GM23338 (cell line): ENCODE data around the gene KLHL28. TPM values are rescaled to one million over a fixed set of nuclear protein-coding genes. Genes with fewer than 3 reads are reported as not detected.

ENCODE experiments used
- ATAC-seq: fragments of 200-7000 bp; cut with Tn5 transposase; 3 replicates; pipeline ENCODE4 v1.9.1; 2020
- DNase-seq: peaks from one replicate; pipeline ENCODE4 v3.0.0-alpha.2; 2015; ENCODE audit warnings: low spot score
- H2AFZ ChIP-seq: fragments of 200-600 bp; sonication (generic); 2 replicates; pipeline ENCODE4 v1.8.0; 2016; ENCODE audit warnings: antibody characterized with exemption, mild to moderate bottlenecking, moderate library complexity
- H3F3A ChIP-seq: fragments of 200-600 bp; sonication (generic); replicated peaks from 2 replicates; pipeline ENCODE4 v1.8.0; 2017; ENCODE audit warnings: antibody characterized with exemption, mixed run types, low read depth
- H3K27ac ChIP-seq: fragments of 200-600 bp; sonication (generic); 2 replicates; pipeline ENCODE4 v1.6.1; 2016; ENCODE audit warnings: low read depth
- H3K27me3 ChIP-seq: fragments of 200-600 bp; sonication (generic); 2 replicates; pipeline ENCODE4 v1.8.0; 2016; ENCODE audit warnings: mild to moderate bottlenecking, mixed run types, moderate library complexity; ENCODE audit not compliant: insufficient read depth
- H3K36me3 ChIP-seq: fragments of 200-600 bp; sonication (generic); 2 replicates; pipeline ENCODE4 v1.8.0; 2016; ENCODE audit warnings: mild to moderate bottlenecking; ENCODE audit not compliant: insufficient read depth
- H3K4me1 ChIP-seq: fragments of 200-600 bp; sonication (generic); 2 replicates; pipeline ENCODE4 v1.8.0; 2016; ENCODE audit warnings: mild to moderate bottlenecking, moderate library complexity; ENCODE audit not compliant: insufficient read depth
- H3K4me2 ChIP-seq: fragments of 200-600 bp; sonication (generic); 2 replicates; pipeline ENCODE4 v1.7.1; 2017; ENCODE audit warnings: mixed run types
- H3K4me3 ChIP-seq: fragments of 200-600 bp; sonication (generic); 2 replicates; pipeline ENCODE4 v1.6.1; 2016; ENCODE audit warnings: mixed run types
- H3K79me2 ChIP-seq: fragments of 200-600 bp; sonication (generic); replicated peaks from 2 replicates; pipeline ENCODE4 v1.8.0; 2017; ENCODE audit warnings: mild to moderate bottlenecking; ENCODE audit not compliant: insufficient read depth
- H3K9me2 ChIP-seq: fragments of 200-600 bp; sonication (generic); 2 replicates; pipeline ENCODE4 v1.8.0; 2017; ENCODE audit not compliant: insufficient read depth
- H4K20me1 ChIP-seq: fragments of 200-600 bp; sonication (generic); replicated peaks from 2 replicates; pipeline ENCODE4 v1.8.0; 2017; ENCODE audit warnings: mild to moderate bottlenecking; ENCODE audit not compliant: insufficient read depth
- H3K27ac Mint-ChIP-seq: 2 replicates; pipeline ENCODE4 v1.8.0; 2020; ENCODE audit warnings: inconsistent platforms, mild to moderate bottlenecking, moderate library complexity, mixed read lengths
- H3K27me3 Mint-ChIP-seq: 3 replicates; pipeline ENCODE4 v1.8.0; 2022; ENCODE audit warnings: low read depth, mild to moderate bottlenecking, moderate library complexity, mixed read lengths, inconsistent platforms; ENCODE audit not compliant: insufficient read depth, poor library complexity
- H3K36me3 Mint-ChIP-seq: 3 replicates; pipeline ENCODE4 v1.8.0; 2021; ENCODE audit warnings: low read depth, mild to moderate bottlenecking, inconsistent platforms, moderate library complexity, mixed read lengths
- H3K4me1 Mint-ChIP-seq: 3 replicates; pipeline ENCODE4 v1.8.0; 2020; ENCODE audit warnings: mild to moderate bottlenecking, inconsistent platforms, mixed read lengths
- H3K4me3 Mint-ChIP-seq: 3 replicates; pipeline ENCODE4 v1.8.0; 2021; ENCODE audit warnings: moderate library complexity, mild to moderate bottlenecking, inconsistent platforms, mixed read lengths
- H3K9me3 Mint-ChIP-seq: 3 replicates; pipeline ENCODE4 v1.8.0; 2020; ENCODE audit warnings: moderate library complexity, mild to moderate bottlenecking, inconsistent platforms, mixed read lengths
- CREB1 ChIP-seq: fragments of 250-450 bp; sonication (Bioruptor Pico); IDR thresholded peaks from 2 replicates; pipeline ENCODE4 v1.5.0; 2020; ENCODE audit warnings: low read depth, mild to moderate bottlenecking, moderate library complexity
- CTCF ChIP-seq, 2 experiments: fragments of 200-600 bp in 1 of 2; sonication (generic) in 1 of 2; conservative IDR thresholded peaks; 2 replicates each; pipeline versions ENCODE4 v1.5.1 to v1.6.1; 2016 to 2017; ENCODE audit warnings: antibody characterized with exemption in 2 of 2, low read depth in 2 of 2, mild to moderate bottlenecking in 2 of 2, moderate library complexity in 1 of 2
- ETS1 ChIP-seq: IDR thresholded peaks from 2 replicates; pipeline ENCODE4 v1.6.1; 2016; ENCODE audit warnings: antibody characterized with exemption
- EZH2 ChIP-seq: fragments of 200-600 bp; sonication (generic); IDR thresholded peaks from one replicate; pipeline ENCODE4 v1.8.0; 2017; ENCODE audit warnings: antibody characterized with exemption, mild to moderate bottlenecking, low read depth; ENCODE audit not compliant: unreplicated experiment
- EZH2phosphoT487 ChIP-seq: fragments of 200-600 bp; sonication (generic); IDR thresholded peaks from one replicate; pipeline ENCODE4 v1.8.1; 2018; ENCODE audit warnings: antibody characterized with exemption; ENCODE audit not compliant: unreplicated experiment
- JUNB ChIP-seq: IDR thresholded peaks from one replicate; pipeline ENCODE4 v1.6.1; 2016; ENCODE audit warnings: antibody characterized with exemption; ENCODE audit not compliant: unreplicated experiment
- NANOG ChIP-seq: IDR thresholded peaks from 2 replicates; pipeline ENCODE4 v1.6.1; 2016; ENCODE audit warnings: antibody characterized with exemption, borderline replicate concordance
- POLR2AphosphoS5 ChIP-seq: IDR thresholded peaks from 2 replicates; pipeline ENCODE4 v1.6.1; 2016; ENCODE audit warnings: antibody characterized with exemption, low read depth
- REST ChIP-seq: IDR thresholded peaks from one replicate; pipeline ENCODE4 v1.6.1; 2018; ENCODE audit warnings: antibody characterized with exemption; ENCODE audit not compliant: unreplicated experiment
- STAT1 ChIP-seq: IDR thresholded peaks from one replicate; pipeline ENCODE4 v1.6.1; 2016; ENCODE audit warnings: antibody characterized with exemption; ENCODE audit not compliant: unreplicated experiment
- polyA plus RNA-seq: library from polyadenylated mRNA; unstranded; fragments of >200 nt; fragmentation: Nextera tagmentation; extraction: Ambion mirVana; gene quantifications from 2 replicates; pipeline ENCODE4 v1.2.1, GENCODE V29; 2016
- total RNA-seq: library from RNA; depleted of rRNA; stranded (reverse); fragments of >200 nt; shearing (Covaris generic); gene quantifications from 2 replicates; pipeline ENCODE4 v1.2.3, GENCODE V29; 2014

KLHL28 gene
- total and polyA plus RNA-seq, 2 experiments from 2014 or later, result 7.7 to 10.6 TPM

GRCh38 chr14:44897041-44897844, 64.5 kb downstream of the KLHL28 start:
- Mint-ChIP-seq H3K4me3 (peak overlapping the region; percentile 91), H3K9me3 (no peaks in the 10 kb centered on the region; the same call in 2 of the 3 replicates), H3K4me1 (peaks cover 14% of the 10 kb centered on the region), H3K36me3 (no peaks in the 10 kb centered on the region; the same call in none of the 3 replicates), H3K27me3 (peaks cover 15% of the 10 kb centered on the region), H3K27ac (peak overlapping the region; percentile 84)
- TF ChIP-seq CREB1 (CRISPR knock-in tag) (peak; percentile 58; the same call in 1 of the 2 replicates), ETS1 (no peak), REST (no peak), POLR2AphosphoS5 (peak; percentile 73)
- Histone ChIP-seq H3K27me3 (no peaks in the 10 kb centered on the region), H3K79me2 (no peaks in the 10 kb centered on the region), H2AFZ (peak overlapping the region; percentile 92), H3K27ac (peak overlapping the region; percentile 88), H3K4me2 (peak overlapping the region; percentile 81), H3K4me1 (peaks cover 14% of the 10 kb centered on the region), H3K4me3 (peak overlapping the region; percentile 73), H3K9me2 (no peaks in the 10 kb centered on the region; the same call in 1 of the 2 replicates), H4K20me1 (no peaks in the 10 kb centered on the region), H3F3A (no peaks in the 10 kb centered on the region), H3K36me3 (no peaks in the 10 kb centered on the region)
- peak; percentile 95 for ATAC-seq
- peak; percentile 98 for DNase-seq

GRCh38 chr14:44896275-44897040, 65.3 kb downstream of the KLHL28 start:
- Mint-ChIP-seq H3K27me3 (peaks cover 15% of the 10 kb centered on the region), H3K4me1 (peaks cover 14% of the 10 kb centered on the region), H3K36me3 (no peaks in the 10 kb centered on the region; the same call in none of the 3 replicates), H3K4me3 (peak overlapping the region; percentile 91), H3K27ac (no peak overlapping the region; the same call in 1 of the 2 replicates), H3K9me3 (no peaks in the 10 kb centered on the region; the same call in 2 of the 3 replicates)
- no peak for TF ChIP-seq EZH2phosphoT487
- no peak for TF ChIP-seq CREB1 (CRISPR knock-in tag)
- no peak for TF ChIP-seq EZH2
- TF ChIP-seq REST, result no peak
- TF ChIP-seq STAT1, result no peak
- TF ChIP-seq CTCF (conservative IDR thresholded peaks at IDR 0.05; ENCODE audit: low read depth in 2 of 2), result no peak
- no peak for TF ChIP-seq JUNB
- no peak for TF ChIP-seq NANOG
- no peaks in the 10 kb centered on the region for H3F3A ChIP-seq
- DNase-seq (no peak), ATAC-seq (no peak)
- H3K79me2 ChIP-seq, result no peaks in the 10 kb centered on the region
- no peaks in the 10 kb centered on the region; the same call in 1 of the 2 replicates for H3K9me2 ChIP-seq
- peak overlapping the region; percentile 0; the same call in 1 of the 2 replicates for H2AFZ ChIP-seq
- H3K36me3 ChIP-seq, result no peaks in the 10 kb centered on the region
- no peak overlapping the region; the same call in 1 of the 2 replicates for H3K4me3 ChIP-seq
- peaks cover 14% of the 10 kb centered on the region for H3K4me1 ChIP-seq
- no peak overlapping the region for H3K4me2 ChIP-seq
- no peak overlapping the region for H3K27ac ChIP-seq
- no peaks in the 10 kb centered on the region for H4K20me1 ChIP-seq
- no peaks in the 10 kb centered on the region for H3K27me3 ChIP-seq
